HG02798 (cell line): Measurements from ENCODE around the gene PIGN.

ENCODE experiments used
- ATAC-seq: cut with Tn5 transposase; IDR thresholded peaks from one replicate; pipeline ENCODE4 v1.9.1; 2021; ENCODE audit warnings: mild to moderate bottlenecking; ENCODE audit not compliant: unreplicated experiment, poor library complexity

PIGN gene, protein sequence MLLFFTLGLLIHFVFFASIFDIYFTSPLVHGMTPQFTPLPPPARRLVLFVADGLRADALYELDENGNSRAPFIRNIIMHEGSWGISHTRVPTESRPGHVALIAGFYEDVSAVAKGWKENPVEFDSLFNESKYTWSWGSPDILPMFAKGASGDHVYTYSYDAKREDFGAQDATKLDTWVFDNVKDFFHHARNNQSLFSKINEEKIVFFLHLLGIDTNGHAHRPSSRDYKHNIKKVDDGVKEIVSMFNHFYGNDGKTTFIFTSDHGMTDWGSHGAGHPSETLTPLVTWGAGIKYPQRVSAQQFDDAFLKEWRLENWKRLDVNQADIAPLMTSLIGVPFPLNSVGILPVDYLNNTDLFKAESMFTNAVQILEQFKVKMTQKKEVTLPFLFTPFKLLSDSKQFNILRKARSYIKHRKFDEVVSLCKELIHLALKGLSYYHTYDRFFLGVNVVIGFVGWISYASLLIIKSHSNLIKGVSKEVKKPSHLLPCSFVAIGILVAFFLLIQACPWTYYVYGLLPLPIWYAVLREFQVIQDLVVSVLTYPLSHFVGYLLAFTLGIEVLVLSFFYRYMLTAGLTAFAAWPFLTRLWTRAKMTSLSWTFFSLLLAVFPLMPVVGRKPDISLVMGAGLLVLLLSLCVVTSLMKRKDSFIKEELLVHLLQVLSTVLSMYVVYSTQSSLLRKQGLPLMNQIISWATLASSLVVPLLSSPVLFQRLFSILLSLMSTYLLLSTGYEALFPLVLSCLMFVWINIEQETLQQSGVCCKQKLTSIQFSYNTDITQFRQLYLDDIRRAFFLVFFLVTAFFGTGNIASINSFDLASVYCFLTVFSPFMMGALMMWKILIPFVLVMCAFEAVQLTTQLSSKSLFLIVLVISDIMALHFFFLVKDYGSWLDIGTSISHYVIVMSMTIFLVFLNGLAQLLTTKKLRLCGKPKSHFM

DNA sequence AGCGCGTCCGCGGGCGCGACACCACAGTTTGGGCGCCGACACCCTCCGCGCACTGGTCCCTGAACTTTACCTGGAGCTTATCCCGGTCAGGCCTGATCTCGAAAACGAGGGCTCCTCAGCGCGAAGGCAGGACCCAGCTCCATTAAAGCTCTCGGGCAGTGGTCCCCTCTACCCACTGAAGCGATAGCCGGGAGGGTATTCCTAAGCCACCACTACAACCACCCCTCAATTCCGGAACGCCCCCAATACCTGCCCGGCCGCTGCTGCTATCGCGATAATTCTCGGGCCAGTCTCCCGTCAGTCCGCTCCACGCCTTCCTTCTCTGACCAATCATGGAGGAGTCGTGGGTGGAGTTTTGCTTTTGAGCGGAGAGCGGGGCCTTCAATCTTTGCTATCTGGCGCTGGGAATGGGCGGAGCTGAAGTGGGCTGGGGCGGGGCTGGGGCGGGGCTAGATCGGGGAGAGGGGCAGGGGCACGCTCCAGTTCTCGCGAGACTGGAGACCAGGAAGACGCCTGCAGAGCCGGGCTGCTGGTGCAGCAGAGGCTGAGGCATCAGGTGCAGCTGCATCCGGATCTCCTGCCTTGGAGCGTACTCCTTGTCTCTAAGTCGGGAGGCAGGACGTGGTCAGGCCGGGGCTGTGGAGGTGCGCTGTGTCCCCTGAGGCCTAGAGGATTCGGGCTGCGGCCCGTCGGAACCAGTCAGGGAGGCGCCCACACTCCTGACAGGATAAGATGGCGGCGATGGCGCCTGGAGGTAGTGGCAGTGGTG, at the start of gene PIGN, which contains the start of gene RELCH:
PIGN (minus strand) TSS at position 283 of the 769 bp plus-strand sequence. CDS start 25,703 bp downstream, outside the sequence.
RELCH (plus strand) TSS at position 482 of the 769 bp plus-strand sequence; CDS start at position 733, 251 bp downstream.
- peak; percentile 93 for ATAC-seq

DNA sequence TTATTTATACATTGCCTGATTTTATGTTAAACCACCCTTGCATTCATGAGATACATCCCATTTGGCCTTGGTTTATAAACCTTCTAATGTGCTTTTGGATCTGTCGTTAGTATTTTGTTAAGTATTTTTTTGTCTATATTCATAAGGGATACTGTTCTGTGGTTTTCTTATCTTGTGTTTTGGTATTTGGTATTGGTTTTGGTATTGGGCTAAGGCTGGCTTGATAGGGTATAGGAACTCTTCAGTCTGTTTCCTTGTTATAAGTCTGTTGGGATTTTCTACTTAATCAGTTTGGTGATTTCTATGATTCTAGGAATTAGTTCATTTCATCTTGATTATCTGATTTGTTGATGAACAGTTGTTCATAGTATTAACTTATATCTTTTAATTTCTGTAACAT, 49.4 kb upstream of the PIGN start:
- ATAC-seq, result no peak

DNA sequence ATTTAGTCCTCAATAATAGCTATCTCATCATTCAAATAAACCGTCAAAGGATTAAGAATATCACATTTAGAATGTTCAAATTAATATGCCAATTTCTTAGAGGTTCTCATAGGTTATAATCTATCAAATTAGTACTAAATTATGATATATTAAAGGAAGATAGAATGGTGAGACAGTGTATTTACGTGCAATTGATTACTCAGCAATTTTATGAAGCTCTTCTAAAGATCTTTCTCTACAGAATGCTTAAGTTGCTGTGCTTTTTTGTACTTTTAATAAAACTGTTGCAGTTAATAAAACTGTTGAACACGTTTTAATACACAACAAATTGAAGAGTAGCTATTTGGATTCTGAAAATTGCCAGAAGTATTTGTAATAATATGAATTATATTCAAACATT, 39.2 kb upstream of the PIGN start:
- no peak for ATAC-seq

DNA sequence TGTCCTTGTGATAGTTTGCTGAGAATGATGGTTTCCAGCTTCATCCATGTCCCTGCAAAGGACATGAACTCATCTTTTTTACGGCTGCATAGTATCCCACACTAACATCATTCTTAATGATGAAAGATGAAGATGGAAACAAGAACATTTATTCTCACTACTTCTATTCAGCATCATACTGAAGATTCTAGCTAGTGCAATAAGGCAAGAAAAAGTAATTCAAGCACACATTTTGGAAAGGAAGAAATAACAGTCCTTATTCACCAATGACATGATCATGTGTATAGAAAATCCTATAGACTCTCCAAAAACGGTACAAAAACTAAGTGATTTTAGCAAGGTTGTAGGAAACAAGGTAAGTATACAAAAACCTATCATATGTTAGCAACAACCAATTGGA, 37.4 kb upstream of the PIGN start:
- no peak for ATAC-seq

DNA sequence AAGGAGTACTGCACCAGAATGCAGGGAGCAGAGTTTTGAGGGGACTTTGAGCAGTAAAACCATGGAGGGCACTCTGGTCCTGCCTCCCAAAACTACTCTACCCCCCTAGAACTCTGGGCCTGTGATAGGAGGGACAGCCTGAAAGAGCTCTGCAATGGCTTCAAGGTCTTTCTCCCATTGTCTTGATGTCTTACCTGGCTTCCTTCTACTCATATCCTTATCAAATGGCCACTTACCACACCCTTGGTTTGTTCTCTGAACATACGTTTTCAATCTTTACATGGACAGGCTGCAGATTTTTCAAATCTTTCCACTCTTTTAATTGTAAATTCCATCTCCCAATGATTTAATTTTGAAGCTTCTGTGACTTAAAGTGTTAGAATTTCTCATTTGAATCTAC, 27.9 kb upstream of the PIGN start:
- no peak for ATAC-seq

DNA sequence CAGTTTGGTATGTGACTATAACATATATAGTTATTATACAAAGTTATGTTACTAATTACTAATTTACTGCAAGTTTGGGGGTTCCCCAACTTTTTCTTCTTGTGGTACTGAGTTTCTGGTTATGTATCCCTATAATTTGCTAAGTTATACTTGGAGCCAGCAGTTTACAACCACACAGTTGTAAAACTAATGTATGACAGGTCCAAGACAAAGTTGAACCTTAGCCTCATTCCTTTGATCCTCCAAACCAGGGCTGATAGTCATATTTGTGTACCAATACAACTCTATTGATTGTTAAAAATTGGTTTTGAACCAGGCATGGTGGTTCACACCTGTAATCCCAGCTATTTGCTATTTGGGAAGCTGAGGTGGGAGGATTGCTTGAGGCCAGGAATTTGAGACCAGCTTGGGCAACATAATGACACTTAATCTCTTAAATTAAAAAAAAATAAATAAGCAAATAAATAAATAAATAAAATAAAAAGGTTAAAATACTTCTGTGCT, 24.5 kb upstream of the PIGN start:
- no peak for ATAC-seq

DNA sequence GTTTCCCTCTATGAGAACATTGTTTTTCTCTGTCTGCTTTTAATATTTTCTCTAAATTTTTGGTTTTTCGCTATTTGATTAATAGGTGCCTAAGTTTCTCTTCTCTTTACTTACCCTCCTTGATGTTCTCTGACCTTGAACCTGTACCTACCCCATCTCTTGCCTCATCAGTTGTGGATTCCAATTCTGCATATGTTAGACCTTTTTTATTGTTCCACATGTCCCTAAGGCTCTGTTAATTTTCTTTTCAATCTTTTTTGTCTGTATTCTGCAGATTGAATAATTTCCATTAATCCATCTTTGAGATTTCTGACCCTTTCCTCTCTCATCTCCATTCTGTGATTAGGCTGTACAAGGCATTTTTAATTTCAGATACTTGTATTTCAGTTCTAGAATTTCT, 23.3 kb upstream of the PIGN start:
- ATAC-seq, result no peak

DNA sequence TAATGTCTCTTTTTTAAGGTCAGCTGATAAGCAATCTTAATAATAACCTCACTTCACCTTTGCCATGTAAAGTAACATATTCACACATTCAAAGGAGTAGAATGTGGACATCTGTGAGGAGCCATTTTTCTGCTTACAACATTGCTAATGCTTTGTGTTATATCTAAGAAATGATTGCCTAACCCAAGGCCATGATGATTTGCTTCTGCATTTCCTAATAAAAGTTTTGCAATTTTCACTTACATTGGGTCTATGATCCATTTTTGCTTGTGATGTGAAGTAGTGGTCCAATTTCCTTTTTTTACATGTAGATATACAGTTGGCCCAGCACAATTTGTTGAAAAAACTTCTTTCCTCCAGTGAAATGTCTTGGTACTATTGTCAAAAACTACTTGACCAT, 22.2 kb upstream of the PIGN start:
- no peak for ATAC-seq

DNA sequence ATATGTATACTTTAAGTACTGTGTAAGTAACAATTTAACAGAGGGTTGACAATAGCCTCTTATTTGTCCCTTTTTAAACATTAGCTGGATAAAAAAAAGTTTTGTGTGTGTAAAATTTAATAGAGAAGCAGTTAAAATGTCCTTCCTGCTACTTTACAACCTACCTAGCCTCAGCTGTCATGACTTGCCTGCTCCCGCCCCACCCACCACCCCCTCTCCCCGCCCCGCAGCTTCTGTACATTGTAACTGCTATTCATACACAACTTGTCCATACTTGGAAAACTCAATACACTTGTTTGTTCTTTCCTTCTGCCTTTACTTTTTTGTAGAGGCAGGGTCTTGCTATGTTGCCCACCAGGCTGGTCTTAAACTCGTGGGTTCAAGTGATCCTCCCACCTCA, 19.7 kb upstream of the PIGN start:
- no peak for ATAC-seq

DNA sequence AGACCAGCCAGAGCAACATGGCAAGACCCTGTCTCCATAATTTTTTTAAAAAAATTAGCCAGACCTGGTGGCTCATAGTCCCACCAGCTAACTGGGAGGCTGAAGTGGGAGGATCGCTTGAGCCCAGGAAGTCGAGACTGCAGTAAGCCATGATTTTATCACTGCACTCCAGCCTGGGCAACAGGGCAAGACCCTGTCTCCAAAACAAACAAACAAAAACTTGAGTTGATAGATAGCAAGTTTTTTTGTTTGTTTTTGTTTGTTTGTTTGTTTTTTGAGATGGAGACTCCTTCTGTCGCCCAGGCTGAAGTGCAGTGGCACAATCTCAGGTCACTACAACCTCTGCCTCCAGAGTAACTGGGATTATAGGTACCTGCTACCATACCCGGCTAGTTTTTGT, 19.0 kb upstream of the PIGN start:
- ATAC-seq, result no peak

DNA sequence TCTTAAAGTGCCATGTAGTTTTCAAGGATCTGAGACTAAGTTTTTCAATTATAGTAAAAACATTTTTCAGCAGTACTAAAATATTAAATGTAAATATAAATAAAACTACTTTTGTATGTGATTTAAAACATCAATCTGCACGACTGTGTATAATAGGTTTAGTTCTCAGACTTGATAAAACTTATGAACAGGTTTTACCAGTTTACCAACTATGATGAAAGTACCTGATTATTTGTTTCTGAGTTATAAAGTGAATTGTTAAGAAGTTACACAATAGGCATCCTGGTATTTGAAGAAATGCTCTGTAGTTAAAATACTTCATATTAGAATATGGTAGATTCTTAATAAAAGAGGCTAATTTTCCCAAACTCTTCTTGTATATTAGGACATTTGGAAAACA, 15.0 kb upstream of the PIGN start:
- no peak for ATAC-seq

DNA sequence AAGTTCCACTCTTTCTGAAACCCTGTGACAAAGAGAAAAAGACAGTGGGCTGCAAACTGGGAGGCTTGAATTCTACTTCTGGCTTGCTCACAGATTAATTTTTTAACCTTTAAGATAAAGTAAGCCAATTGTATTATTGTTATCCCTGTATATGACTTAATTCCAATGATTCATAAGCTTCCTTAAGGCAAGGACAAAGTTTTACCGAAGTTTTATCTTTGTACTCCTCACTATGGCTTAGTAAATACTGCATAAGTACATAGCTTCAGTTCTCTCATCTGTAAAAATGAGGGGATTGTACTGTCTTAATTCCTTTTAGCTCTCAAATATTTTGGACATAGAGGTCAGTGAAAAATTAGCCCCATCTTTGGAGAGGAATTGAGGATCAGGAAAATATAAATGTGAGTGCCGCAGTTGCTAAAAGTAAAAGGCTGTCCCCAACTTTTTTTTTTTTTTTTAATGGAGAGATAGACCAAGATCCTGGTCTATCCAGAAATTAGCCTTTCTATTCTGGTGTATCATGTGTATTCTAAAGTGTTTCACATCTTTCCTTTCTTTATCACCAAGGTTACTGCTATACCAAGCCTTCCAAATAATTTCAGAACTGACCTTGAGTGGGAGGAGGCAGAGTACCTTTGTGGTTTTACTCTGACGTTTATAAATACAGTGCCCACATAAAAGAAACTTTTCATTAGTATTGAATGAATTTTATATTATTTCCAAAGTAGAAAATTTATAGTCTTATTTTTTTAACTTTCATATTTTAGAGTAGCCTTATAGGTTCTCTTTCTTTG, 13.5 kb upstream of the PIGN start:
- ATAC-seq, result no peak

DNA sequence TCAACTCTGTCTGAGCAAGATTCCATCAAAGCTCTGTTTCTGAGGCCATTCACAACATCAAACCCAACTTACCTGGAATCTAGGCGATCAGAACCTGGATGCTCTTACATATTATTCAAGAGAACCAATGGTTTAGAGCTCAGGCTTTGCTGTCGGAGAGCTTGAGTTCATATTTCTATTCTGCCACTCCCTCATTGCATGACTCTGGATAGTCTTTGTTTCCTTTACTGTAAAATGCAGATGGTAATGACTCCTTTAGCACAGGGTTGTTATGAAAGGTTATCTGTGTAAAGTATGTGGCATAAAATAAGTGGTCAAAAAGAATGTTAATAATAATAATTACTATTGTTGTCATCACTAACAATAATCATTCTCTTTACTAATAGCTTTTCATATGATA, 12.8 kb upstream of the PIGN start:
- ATAC-seq, result no peak

DNA sequence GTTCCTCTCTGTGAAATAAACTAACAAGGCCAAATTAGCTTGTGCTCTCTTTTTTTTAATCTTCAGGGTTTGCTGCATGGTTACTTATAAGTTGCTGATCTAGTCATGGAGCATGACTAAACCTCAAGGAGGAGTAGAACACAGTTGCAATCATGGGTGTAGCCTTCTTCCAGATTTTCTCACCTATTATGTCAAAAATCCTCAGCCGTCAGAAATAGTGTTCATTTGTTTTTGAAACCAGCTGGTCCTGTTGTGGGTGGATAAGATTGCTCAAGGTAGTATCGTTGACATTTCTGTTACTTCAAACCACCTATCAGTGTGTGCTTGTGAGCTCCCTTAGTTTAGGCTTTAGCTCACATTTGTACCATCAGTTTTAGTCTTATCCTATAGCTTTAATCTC, 11.4 kb upstream of the PIGN start:
- ATAC-seq, result peak; percentile 42

DNA sequence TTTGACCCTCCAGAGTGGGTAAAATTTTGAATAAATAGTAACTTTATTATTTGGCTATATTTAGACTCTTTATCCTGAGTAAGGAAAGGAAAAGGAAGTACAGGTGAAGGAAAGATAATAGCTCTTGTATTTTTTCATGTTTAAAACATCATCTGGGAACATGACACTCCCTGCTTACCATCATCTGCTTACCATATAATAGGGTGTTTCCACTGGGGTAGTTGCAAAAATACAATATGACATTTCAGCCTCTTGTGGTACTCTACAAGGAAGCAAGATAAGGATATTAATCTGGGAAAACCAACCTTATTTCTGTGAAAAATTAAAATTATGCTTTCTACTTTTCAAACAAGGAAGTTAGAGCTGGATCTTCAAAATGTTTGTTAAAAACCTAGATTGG, 10.1 kb upstream of the PIGN start:
- ATAC-seq, result no peak

DNA sequence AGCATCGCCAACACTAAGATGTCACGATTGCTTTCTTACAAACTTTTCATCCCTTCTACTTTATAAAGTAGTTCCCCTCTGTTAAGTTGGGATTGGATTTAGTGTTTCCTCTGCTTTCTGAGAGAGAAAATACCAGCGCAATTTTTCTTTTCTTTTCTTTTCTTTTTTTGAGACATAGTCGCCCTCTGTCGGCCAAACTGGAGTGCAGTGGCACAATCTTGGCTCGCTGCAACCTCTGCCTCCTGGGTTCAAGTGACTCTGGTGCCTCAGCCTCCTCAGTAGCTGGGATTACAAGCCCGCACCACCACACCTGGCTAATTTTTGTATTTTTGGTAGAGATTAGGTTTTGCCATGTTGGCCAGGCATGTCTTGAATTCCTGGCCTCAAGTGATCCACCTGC, 9.2 kb upstream of the PIGN start:
- ATAC-seq, result no peak

DNA sequence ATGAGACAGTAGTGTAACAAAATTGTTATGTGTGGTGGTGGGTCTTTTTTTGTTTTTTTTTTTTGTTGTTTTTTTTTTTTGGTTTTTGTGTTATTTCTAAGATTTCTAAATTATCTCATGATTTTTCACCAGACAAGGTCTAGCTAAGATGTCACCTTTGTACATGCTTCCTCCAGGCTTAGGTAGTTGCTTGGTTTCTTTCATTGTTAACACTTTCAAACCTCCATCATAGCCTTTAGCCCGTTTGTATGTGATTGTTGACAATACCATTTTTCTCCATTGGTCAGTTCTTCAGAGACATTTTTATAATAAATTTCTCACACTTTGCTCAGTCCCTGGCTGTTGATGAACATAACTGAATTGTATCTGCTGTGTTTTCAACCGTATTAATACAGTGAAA, 2.4 kb upstream of the PIGN start:
- ATAC-seq, result no peak

DNA sequence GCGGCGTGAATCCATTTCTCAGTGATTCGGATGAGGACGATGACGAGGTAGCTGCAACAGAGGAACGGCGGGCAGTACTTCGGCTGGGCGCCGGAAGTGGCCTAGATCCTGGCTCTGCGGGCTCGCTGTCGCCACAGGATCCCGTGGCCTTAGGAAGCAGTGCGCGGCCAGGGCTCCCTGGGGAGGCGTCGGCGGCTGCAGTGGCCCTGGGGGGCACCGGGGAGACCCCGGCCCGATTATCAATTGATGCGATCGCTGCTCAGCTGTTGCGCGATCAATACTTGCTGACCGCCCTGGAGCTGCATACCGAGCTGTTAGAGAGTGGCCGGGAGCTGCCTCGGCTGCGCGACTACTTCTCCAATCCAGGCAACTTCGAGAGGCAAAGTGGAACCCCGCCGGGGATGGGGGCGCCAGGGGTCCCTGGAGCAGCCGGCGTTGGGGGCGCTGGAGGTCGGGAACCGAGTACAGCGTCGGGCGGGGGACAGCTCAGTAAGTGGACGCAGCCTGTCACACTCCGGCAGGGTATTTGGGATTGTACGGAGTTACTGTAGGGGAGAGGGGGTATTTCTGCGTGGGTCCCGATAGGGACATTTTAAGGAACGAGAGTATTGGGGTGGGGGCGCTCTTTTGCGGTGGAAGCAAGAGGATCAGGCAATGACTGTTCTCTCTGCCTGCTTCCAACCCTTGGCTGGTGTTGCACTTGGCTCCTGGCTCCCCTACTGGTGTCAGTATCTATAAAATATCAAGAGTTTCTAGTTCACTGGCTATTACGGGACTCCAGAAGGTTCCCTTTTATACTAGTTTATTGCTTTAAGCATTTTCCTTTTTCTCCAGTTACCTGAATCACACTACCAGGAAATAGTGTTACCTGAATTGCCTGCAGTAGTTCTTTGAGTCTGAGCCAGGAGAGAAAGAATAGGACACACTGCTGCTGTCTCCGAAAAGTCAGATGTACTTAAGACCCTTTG, 971 bp upstream of the PIGN start:
- no peak for ATAC-seq

DNA sequence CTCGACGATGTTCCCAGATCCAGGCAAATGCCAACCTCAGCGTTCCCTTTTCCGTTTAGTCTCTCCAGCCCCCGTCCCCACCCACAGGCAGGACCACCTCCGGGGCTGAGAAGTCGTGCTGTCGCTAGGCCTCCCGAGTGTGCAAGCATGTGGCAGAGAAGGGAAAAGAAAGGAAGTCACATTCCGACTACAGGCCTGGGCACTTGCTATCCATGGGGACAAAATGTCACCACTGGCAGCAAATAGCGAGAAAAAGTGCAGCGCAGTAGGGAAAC, 420 bp downstream of the PIGN start:
- ATAC-seq, result peak; percentile 1
